ENCODE measurements around the gene LPA.
"Not testable (repeated sequence)": the region's sequence is repeated elsewhere in the genome, so short reads cannot be mapped to it uniquely, and the experiment has no call there.

The LPA gene

DNA sequence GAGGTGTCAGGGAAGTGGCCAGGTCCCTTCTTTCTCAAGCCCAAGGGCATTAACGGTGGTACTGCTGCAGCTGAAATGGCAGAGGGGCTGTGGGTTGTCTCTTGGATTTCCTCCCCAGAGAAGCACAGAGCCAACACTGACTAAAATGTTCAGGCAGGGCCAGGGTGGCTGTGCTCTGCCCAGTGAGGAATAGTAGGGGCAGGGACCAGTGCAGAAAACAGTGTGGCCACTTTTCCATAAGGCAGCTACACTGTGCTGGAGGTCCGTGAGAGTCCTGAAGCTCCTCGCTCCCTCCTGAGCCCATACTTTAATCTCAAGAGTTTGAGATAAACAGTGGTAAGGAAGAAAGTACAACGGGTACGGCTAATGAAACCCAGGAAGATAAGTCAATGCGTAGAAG, 4.5 kb downstream of the LPA start:
- DNase-seq: no peak

DNA sequence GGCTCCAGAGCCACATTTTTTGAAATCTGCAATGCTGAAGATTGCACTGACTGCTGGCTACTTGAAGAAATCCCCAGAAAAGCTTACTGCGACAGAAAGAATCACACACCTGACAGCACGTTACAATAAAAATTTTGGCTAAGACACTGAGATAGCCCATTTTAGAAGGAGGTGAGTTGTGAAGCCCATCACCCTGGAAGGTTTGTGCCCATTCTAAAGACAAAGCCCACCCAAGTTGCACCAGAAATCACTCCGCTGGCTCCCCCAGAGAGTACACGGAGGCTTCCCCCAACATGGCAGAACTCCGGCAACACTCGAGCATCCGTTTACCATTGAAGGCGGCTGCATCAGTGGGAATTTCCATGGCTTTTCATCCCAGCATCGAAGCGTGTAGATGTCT, 29.4 kb downstream of the LPA start:
- DNase-seq: no peak

DNA sequence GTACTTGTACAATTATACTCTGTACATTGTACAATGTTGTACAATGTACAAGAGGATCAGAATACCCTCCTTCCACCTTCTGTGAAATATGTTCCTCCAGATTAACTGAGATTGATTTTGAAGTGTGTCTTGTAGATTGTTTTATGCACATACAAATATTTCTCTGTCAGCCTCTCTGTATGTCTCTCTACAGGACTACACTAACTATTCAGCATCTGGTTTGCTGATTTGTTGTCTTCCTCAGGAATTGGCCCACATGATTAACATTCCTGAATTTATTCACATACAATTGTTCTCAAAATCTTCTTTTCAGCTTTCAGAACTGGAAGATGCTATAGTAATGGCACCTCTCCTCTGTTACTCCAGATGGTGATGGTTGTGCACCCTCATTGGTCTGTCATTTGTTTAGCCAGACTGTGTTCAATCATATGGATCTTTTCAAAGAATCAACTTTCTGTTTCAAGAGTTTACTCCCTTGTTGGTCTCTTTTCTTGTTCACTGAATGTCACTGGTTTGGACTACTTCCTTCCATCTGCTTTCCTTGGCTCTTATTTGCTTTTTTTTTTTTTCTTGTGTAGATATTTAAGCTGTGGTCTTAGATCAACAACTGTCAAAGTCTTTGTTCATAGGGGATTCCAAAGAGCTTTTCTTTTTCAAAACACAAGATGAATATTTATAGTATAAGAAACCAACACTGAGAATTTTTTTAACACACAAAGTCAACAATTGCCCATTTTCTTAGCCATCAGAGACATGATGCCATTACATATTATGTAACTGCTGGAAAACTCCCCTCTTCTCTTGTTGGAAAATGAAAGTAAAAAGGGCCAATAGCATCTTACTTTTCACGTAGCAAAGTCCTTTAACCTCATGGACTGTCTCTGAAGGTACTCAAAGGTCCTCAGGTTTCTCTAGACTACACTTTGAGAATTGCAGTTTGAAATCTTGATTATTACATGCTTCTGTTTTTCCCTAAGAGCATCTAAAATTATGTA, 67.9 kb downstream of the LPA start:
- no peak for DNase-seq

DNA sequence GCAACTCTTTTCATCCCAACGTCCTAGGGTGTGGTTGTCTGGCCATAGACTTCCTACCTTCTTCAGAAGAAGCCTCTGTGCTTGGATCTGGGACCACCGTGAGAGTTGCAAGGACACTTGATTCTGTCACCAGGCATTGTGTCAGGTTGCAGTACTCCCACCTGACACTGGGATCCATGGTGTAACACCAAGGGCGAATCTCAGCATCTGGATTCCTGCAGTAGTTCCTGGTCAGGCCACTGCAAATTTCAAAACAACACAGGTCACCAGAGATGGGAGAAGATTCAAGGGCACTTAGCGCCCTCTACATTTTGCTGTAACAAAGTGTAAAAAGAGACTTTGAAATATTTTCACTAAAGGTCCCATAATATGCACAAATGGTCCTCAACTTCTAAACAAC, 68.8 kb downstream of the LPA start:
- not testable (repeated sequence) for DNase-seq

DNA sequence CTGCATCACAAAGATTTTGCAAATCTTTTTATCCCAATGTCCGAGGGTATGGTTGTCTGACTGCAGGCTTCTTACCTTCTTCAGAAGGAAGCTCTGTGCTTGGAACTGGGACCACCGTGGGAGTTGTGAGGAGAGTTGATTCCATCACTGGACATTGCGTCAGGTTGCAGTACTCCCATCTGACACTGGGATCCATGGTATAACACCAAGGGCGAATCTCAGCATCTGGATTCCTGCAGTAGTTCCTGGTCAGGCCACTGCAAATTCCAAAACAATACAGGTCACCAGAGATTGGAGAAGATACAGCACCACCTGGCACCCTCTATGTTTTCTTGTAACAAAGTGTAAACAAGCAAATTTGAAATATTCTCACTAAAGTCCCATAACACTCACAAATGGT, 77.7 kb downstream of the LPA start:
- no peak for DNase-seq

DNA sequence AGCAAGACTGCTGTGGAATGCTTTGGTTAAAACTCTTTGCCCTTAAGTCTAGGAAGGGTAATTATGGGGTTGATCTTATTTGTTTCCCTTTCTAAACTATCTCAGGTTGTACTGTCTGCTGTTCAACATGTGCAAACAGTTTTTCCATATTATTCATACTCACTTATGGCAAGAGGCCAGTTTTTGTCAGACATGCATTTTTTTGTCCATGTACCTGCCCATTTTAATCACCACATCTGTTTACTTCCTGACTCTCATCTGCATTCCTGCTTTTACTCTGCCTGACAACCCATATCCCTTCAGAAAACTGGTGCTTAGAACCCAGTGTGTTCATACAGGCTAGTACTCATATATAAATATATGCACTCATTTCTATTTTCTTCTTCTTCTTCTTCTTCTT, 80.3 kb downstream of the LPA start:
- no peak for DNase-seq

DNA sequence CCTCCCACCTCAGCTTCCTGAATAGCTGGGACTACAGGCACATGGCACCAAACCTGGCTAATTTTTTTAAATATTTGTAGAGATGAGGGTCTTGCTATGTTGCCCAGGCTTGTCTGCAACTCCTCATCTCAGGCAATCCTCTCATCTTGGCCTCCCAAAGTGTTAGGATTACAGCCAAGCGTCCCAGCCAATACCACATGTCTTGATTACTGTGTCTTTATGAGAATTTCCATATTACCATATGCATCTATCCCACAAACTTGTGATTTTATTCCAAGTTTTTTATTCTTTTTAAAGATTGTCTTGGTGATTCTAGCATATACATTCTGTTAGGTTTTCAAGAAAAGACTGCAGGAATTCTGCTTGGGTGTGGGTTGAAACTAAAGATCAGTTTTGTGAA, 82.7 kb downstream of the LPA start:
- no peak for DNase-seq

DNA sequence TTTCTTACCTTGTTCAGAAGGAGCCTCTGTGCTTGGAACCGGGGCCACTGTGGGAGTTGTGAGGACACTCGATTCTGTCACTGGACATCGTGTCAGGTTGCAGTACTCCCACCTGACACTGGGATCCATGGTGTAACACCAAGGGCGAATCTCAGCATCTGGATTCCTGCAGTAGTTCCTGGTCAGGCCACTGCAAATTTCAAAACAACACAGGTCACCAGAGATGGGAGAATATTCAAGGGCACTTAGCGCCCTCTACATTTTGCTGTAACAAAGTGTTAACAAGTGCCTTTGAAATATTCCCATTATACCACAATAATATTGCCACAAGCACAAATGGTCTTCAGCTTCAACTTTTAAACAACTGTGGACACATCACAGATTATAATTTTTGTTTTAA, 85.6 kb downstream of the LPA start:
- DNase-seq: not testable (repeated sequence)

DNA sequence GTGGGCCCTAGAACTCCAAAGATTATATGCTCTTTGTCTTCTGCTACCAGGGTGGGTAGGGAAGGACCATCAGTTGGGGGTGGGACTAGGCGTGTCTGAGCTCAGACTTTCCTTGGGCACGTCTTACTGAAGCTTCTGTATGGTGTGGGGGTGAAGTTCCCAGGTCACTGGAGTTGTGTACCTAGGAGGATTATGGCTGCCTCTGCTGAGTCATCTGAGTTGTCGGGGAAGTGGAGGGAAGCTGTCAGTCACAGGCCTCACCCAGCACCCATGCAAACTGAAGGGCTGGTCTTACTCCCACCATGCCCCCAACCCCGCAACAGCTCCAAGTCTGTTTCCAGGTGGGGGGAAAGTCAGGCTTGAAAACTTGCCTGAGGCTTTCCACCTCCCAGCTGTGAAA, 90.1 kb downstream of the LPA start:
- DNase-seq: no peak

DNA sequence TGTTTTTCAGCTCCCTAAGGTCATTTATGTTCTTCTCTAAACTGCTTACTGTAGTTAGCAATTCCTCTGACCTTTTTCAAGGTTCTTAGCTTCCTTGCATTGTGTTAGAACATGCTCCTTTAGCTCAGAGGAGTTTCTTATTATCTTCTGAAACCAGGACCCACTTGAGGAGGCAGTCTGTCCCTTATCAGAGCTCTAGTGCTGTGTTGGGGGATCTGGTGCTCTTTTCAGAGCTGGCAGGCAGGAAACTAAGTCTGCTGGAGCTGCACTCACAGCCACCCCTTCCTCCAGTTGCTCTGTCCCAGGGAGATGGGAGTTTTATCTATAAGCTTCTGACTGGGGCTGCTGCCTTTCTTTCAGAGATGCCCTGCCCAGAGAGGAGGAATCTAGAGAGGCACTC, 92.9 kb downstream of the LPA start:
- not testable (repeated sequence) for DNase-seq

DNA sequence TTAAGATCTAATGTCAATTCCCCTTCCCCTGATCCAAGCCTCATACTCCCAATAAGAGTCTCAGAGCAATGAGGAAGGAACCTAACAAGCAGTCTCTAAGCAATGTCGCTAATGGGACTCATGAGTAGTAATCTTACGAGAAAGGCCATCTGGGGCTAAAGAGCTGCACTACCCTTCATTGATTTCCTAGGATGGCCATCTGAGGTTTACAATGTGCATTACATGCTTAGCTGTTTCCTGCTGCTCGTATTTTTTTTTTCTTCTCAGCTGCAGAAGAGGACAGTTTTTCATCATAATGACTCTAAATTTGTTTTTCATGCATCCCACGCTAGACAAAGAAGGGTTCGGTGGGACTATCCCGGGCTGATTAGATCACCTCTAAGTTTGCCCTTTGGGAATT, 119.3 kb downstream of the LPA start:
- no peak for DNase-seq

DNA sequence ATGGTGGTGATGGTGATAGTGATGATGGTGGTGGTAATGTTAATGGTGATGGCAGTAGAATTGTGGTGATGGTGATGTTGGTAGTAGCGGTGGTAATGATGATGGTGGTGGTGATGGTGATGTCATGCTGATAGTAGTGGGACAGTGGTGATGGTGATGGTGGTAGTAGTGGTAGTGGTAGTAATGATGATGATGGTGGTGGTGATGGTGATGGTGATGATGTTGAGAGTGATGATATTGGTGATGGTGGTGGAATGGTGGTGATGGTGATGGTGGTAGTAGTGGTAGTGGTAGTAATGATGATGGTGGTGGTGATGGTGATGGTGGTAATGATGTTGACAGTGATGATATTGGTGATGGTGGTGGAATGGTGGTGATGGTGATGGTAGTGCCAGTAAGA, 128.8 kb downstream of the LPA start:
- no peak for DNase-seq

DNA sequence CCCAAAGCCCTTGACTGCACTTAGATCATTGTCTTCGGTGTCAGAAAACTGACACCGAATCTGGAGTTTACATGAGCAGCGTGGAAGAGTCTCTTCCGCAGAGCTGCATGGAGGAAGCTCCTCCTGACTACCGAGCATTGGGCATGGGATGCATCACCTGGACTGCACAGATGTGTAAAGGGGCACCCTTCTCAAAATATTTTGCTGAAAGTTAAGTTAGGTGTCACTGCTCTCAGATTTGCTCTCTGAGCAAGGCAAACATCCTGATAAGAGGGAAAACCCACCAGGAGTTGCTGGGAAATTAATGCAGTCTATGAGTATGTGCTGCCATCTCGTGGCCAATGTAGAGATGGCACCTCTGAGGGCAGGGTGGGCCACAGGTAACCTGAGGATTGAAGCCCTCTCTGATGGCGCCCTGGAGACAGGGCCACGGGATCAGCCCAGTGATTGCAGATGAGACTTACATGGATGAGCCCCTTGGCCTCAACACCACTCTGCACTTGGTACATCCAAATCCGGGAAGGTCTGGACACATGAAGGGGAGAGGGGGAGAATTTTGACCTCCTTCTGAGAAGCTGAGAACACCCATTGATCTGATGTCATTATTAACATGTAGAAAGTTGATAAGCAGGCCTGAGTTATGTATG, 129.9 kb downstream of the LPA start:
- no peak for DNase-seq

DNA sequence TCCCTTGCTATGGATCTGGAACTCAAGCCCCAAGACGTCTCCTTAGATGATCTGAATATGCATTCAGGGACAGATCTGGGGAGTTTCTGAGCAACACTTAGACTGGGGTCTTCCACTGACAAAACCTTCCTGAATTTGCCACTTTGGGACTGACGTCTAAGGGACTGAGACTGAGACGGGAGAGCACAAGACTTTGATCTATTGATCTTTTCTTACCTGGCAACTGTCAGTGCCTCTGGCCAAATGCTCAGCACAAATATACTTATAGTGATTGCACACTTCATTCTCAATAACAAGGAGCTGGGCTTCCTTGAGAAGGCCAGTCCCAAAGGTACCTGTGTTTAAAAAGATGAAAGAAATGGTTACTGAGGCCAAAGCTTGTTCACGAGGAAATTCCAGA, 131.8 kb downstream of the LPA start:
- DNase-seq: no peak

DNA sequence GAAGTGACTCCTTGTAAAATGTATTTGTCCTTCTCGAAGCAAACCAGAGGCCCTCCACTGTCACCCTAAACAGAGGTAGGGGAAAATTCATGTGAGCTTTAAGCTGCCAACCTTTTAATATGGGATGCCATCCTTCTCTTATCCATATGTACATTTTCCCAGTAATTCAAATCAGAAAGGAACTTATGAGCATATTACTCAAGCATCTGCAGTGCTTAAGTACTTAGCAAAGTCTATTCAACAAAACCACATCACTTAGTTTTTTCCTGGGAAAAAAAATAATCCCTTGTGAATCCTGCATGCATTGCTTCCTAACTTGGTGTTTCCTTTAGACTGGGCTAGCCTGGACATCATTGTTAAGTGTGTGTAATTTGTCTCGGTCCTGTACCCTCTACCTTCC, 132.2 kb downstream of the LPA start:
- no peak for DNase-seq

DNA sequence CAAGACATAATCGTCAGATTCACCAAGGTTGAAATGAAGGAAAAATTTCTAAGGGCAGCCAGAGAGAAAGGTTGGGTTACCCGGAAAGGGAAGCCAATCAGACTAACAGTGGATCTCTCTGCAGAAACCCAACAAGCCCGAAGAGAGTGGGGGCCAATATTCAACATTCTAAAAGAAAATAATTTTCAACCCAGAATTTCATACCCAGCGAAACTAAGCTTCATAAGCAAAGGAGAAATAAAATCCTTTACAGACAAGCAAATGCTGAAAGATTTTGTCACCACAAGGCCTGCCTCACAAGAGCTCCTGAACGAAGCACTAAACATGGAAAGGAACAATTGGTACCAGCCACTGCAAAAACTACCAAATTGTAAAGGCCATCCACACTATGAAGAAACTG, 134.6 kb downstream of the LPA start:
- not testable (repeated sequence) for DNase-seq

DNA sequence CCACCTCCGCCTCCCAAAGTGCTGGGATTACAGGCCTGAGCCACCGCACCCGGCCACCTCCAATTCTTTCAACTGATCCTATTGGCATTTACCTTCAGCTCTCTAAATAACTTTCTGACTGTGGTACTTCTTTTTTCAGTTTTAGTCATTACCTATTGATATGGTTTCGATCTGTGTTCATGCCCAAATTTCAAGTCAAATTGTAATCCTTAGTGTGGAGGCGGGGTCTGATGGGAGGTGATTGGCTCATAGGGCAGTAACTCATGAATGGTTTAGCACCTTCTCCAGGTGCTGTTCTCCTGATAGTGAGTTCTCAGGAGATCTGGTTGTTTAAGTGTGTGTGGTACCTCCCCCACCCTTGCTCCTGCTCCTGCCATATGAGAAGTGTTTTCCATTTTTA, 140.9 kb downstream of the LPA start:
- DNase-seq: no peak

DNA sequence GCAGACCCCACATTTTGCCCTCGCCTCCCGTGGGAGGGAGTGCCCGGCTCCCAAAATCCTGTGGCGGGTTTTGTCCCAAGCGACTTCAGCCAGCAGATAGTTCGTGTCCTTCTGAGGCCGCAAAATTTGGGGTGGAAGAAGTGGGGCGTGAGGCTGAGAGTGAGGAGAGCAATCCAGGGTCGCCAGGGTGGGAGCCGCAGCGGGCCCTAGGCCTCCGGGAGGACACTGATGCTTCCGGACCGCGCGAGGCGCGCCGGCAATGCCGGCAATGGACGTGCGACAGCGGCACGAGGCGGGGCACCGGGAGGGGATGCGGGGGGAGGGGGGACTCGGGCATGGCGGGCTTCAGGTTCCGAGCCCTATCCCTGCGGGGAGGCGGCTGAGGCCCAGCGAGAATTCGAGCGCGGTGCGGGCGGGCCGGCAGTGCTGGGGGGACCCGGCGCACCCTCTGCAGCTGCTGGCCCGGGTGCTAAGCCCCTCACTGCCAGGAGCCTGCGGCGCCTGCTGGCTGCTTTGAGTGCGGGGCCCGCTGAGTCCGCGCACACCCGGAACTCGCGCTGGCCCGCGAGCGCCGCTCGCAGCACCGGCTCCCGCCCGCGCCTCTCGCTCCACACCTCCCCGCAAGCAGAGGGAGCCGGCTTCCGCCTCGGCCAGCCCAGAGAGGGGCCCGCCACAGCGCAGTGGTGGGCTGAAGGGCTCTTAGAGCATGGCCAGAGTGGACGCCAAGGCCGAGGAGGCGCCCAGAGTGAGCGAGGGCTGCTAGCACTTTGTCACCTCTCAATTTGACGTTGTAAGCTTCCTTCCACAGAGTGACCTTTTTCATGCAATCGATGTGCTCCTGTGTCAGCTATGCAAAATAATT, 143.8 kb downstream of the LPA start:
- DNase-seq: no peak

DNA sequence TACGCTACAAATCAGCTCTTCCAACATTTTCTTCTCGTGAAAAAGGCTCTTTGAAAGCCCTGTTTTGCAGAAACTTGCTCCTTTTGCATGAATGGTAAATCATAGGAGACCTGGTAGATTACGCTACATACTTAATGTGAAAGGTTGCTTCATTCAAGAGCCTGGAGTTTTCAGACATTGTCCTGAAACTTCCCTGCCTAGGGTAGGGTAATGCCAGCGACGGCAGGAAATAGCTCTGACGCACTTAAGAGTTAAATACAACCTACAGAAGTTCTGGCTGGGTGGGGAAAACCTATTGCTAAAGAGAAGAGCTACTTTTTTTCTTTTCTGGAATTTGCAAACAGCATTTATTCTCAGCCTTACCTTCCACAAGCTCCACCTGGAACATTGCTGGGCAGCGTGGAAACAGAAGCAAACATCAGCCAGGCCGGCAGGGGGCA, 144.5 kb downstream of the LPA start:
- DNase-seq: no peak

DNA sequence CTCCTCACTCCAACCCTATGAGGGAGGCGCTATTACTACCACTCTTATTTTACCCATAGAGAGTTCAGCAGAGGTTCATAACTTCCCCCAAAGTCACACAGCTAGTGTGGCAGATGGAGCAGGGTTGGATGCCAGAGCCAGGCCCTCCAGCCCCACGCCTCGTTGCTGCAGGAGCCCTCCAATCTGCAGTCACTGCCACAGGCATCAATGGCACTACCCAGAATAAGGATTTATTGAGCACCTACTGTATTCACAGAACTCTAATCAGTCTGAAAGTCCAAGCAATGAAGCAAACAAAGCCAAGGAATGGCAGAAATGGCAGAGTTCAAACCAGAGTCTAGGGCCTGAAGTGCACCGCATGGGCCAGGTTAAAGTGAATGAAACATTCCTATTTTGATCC, 144.9 kb downstream of the LPA start:
- DNase-seq: no peak

DNA sequence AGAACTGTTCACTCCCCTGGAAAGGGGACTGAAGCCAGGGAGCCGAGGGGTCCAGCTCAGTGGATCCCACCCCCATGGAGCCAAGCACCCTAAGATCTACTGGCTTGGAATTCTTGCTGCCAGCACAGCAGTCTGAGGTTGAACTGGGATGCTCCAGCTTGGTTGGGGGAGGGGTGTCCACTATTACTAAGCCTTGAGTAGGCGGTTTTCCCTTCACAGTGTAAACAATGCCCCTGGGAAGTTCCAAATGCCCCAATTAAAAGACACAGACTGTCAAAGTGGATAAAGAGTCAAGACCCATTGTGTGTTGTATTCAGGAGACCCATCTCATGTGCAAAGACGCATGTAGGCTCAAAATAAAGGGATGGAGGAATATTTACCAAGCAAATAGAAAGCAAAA, 150.2 kb downstream of the LPA start:
- no peak for DNase-seq

DNA sequence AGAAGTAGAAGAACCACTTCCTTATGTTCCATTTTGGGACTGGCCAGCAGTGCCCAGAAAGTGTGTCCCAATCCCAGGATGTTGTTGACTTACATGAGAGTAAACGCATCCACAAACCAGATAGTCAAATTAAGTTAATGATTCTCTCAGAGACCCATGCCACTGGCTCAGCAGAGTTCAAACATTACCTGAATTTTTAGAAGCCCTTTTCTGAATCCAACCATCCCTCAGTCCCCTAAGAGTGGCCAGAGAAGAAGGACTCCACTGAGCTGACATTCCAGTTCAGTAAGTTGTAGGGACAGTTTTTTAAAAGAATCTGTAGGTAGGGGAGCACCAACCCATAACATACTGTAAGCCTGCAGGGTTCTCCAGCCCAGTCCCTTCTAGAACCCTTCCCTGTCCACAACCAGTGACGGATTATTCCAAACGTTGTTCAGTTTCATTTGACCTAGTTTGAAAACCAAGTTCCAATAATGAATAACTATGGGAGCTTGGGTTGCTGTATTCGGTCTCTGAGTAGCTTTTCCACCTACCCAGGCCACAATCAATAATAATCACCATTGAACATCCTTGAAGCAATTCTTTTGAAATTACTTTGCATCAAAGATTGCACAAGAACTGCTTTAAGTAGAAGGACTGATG, 153.0 kb downstream of the LPA start:
- no peak for DNase-seq

DNA sequence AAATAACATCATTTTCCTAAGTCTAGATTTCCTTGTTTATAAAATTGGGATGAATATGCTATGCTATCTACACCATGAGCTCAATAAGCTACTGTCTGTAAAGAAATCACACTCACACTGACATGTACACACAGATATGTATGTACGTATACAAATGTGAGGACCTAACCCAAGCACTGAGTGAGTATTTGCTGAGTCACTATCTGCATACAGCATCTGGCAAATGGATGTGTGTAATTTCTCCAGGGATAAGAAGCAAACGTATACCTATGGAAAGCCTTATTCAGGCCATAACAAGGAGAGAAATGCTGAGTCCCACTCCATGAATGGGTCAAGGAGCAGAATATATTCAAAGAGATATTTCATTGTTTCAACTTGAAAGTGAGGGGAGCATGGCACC, 153.9 kb downstream of the LPA start:
- DNase-seq: no peak

Measured in NCI-H524 treated with DMSO at 0.1 percent for 48 hours (cell line).